ENCODE results near the gene MS4A6A.

Gene MS4A6A

GRCh38 chr11:60127311-60127811, 55.5 kb downstream of the MS4A6A start:
- DNase-seq = no peak

- no peak for DNase-seq
Observed at GRCh38 chr11:60125956-60126585, 56.8 kb downstream of the MS4A6A start.

GRCh38 chr11:60124802-60125432, 58.0 kb downstream of the MS4A6A start:
- no peak for DNase-seq

Measured in NCI-H146 (cell line).